ENCODE measurements around the gene ACBD4. TPM values are rescaled to one million over a fixed set of nuclear protein-coding genes. Genes with fewer than 3 reads are reported as not detected.

The ACBD4 gene
- total RNA-seq, 1 experiment from 2014 or later, result 21.8 TPM

DNA sequence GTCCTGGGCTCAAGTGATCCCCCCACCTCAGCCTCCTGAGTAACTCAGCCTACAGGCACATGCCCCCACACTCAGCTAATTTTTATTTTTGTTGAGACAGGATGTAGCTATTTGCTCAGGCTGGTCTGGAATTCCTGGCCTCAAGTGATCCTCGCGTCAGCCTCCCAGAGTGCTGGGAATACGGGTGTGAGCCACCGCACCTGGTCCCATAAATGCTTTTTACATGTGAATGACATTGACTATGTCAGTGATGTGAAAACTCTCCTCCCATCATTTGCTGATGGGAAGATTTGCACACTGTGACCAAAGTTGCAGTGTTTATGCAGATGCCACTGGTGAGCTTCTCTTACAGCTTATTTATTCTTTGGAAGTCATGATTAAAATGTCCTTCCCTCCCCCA, 18.2 kb upstream of the ACBD4 start:
- H3K4me3 Mint-ChIP-seq (ENCODE audit: low read depth, unreplicated experiment), result no peak overlapping the region
- H3K36me3 Mint-ChIP-seq (ENCODE audit: insufficient read depth, unreplicated experiment), result peaks cover 28% of the 10 kb centered on the region
- no peaks in the 10 kb centered on the region for H3K27me3 Mint-ChIP-seq (ENCODE audit: unreplicated experiment)
- H3K9me3 Mint-ChIP-seq (ENCODE audit: low read depth, unreplicated experiment), result no peaks in the 10 kb centered on the region
- no peak overlapping the region for H3K27ac Mint-ChIP-seq (ENCODE audit: unreplicated experiment)
- no TSS peak for BruUV-seq (replicated peaks)
- DNase-seq, result no peak
- CTCF ChIA-PET, result interaction anchor here (0.9 kb wide), 1 partner anchor 18 kb away, joined by 3 read pairs; the partner anchor contains the start of gene ACBD4
- TF ChIP-seq CTCF (IDR thresholded peaks at IDR 0.05; ENCODE audit: unreplicated experiment), result no peak
- intact Hi-C loops (cut with micrococcal nuclease; ENCODE audit: unreplicated experiment), result no loop called here
- peaks cover 3% of the 10 kb centered on the region for H3K4me1 Mint-ChIP-seq (ENCODE audit: low read depth, unreplicated experiment)

GRCh38 chr17:45117848-45118646, 17.4 kb upstream of the ACBD4 start:
- no peak for TF ChIP-seq CTCF (IDR thresholded peaks at IDR 0.05; ENCODE audit: unreplicated experiment)
- no peaks in the 10 kb centered on the region for H3K9me3 Mint-ChIP-seq (ENCODE audit: low read depth, unreplicated experiment)
- H3K27ac Mint-ChIP-seq (ENCODE audit: unreplicated experiment), result no peak overlapping the region
- DNase-seq, result no peak
- no peak overlapping the region for H3K4me3 Mint-ChIP-seq (ENCODE audit: low read depth, unreplicated experiment)
- BruUV-seq (replicated peaks), result no TSS peak
- H3K36me3 Mint-ChIP-seq (ENCODE audit: insufficient read depth, unreplicated experiment), result peaks cover 27% of the 10 kb centered on the region
- H3K27me3 Mint-ChIP-seq (ENCODE audit: unreplicated experiment), result no peaks in the 10 kb centered on the region
- CTCF ChIA-PET, result interaction anchor here (0.5 to 1.0 kb wide), 4 partner anchors 12 to 32 kb away, joined by 3 read pairs; partner anchors contain the start of gene ACBD4
- intact Hi-C loops (cut with micrococcal nuclease; ENCODE audit: unreplicated experiment), result no loop called here
- peaks cover 10% of the 10 kb centered on the region for H3K4me1 Mint-ChIP-seq (ENCODE audit: low read depth, unreplicated experiment)

DNA sequence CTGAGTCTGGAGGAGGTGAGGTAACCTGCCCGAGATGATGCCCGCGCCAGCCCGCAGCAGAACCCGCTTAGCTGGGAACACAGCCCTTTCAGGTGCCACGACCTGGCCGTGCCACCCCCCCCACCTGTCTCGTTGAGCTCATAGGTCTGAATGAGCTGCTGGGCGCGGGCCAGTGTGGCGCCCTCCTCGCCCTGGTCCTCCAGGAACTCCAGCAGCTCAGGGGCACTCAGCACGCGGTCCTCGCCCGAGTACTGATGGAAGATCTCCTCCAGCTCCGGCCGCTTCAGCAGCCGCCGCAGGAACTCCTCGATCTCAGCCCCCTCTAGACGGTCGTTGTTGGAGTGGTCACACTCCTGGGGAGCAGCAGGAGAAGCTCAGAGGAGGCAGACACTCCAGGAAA, 16.8 kb upstream of the ACBD4 start:
- no peak overlapping the region for H3K27ac Mint-ChIP-seq (ENCODE audit: unreplicated experiment)
- intact Hi-C loops (cut with micrococcal nuclease; ENCODE audit: unreplicated experiment), result no loop called here
- no TSS peak for BruUV-seq (replicated peaks)
- peaks cover 31% of the 10 kb centered on the region for H3K36me3 Mint-ChIP-seq (ENCODE audit: insufficient read depth, unreplicated experiment)
- CTCF ChIA-PET, result interaction anchor here (0.5 to 1.2 kb wide), 4 partner anchors 11 to 33 kb away, joined by 3 read pairs; partner anchors contain the start of gene ACBD4
- peaks cover 17% of the 10 kb centered on the region for H3K4me1 Mint-ChIP-seq (ENCODE audit: low read depth, unreplicated experiment)
- H3K9me3 Mint-ChIP-seq (ENCODE audit: low read depth, unreplicated experiment), result no peaks in the 10 kb centered on the region
- no peaks in the 10 kb centered on the region for H3K27me3 Mint-ChIP-seq (ENCODE audit: unreplicated experiment)
- no peak for TF ChIP-seq CTCF (IDR thresholded peaks at IDR 0.05; ENCODE audit: unreplicated experiment)
- no peak overlapping the region for H3K4me3 Mint-ChIP-seq (ENCODE audit: low read depth, unreplicated experiment)
- no peak for DNase-seq

GRCh38 chr17:45119964-45120363, 15.5 kb upstream of the ACBD4 start:
- CTCF ChIA-PET, result interaction anchor here (0.6 kb wide), 1 partner anchor 25 kb away, joined by 3 read pairs; no protein-coding TSS in a partner anchor
- H3K36me3 Mint-ChIP-seq (ENCODE audit: insufficient read depth, unreplicated experiment), result peaks cover 28% of the 10 kb centered on the region
- BruUV-seq (replicated peaks), result no TSS peak

More at GRCh38 chr17:45119964-45120363, 15.5 kb upstream of the ACBD4 start:
- Mint-ChIP-seq H3K9me3 (ENCODE audit: low read depth, unreplicated experiment) (no peaks in the 10 kb centered on the region), H3K4me1 (ENCODE audit: low read depth, unreplicated experiment) (peaks cover 26% of the 10 kb centered on the region), H3K27me3 (ENCODE audit: unreplicated experiment) (no peaks in the 10 kb centered on the region), H3K4me3 (ENCODE audit: low read depth, unreplicated experiment) (no peak overlapping the region), H3K27ac (ENCODE audit: unreplicated experiment) (no peak overlapping the region)
- no peak for TF ChIP-seq CTCF (IDR thresholded peaks at IDR 0.05; ENCODE audit: unreplicated experiment)
- DNase-seq, result no peak
- intact Hi-C loops (cut with micrococcal nuclease; ENCODE audit: unreplicated experiment), result no loop called here
